BJ (cell line): ENCODE measurements around the gene SYT13. TPM values are rescaled to one million over a fixed set of nuclear protein-coding genes. Genes with fewer than 3 reads are reported as not detected.
A peak's percentile ranks its signal among the peaks of the same experiment; 100 is the strongest.

Experiments
- CTCF ChIA-PET: fragments of 350-600 bp; formaldehyde crosslinking; extraction: SDS; loops from one replicate; lab custom pipeline; 2021; ENCODE audit warnings: antibody characterized with exemption, inconsistent platforms; lab: Yijun Ruan, JAX
- POLR2A ChIA-PET: fragments of 300-600 bp; sonication (Branson Sonifier 250); formaldehyde crosslinking; extraction: SDS; loops from one replicate; lab custom pipeline; 2021; ENCODE audit warnings: antibody characterized with exemption; lab: Charles Lee
- DNase-seq: peaks from one replicate; pipeline ENCODE4 v3.0.0-alpha.2; 2011; ENCODE audit warnings: low read depth
- H3K27me3 ChIP-seq: 2 replicates; pipeline ENCODE4 v1.6.0; 2011; ENCODE audit warnings: low read length; ENCODE audit not compliant: control insufficient read depth, insufficient read depth
- H3K36me3 ChIP-seq: 2 replicates; pipeline ENCODE4 v1.5.1; 2011; ENCODE audit warnings: low read length; ENCODE audit not compliant: control insufficient read depth, insufficient read depth
- H3K4me3 ChIP-seq: 2 replicates; pipeline ENCODE4 v1.5.1; 2011; ENCODE audit warnings: low read depth, mild to moderate bottlenecking, control low read depth, low read length
- polyA plus RNA-seq: library from polyadenylated mRNA; depleted of rRNA; stranded (reverse); fragments of >200 nt; gene quantifications from 2 replicates; pipeline ENCODE4 v1.2.3, GENCODE V29; 2011
- TF ChIP-seq, protein P1 (sequence below): IDR thresholded peaks from 2 replicates; pipeline ENCODE4 v1.5.1; 2011; ENCODE audit warnings: low read depth, mild to moderate bottlenecking, control low read depth, inconsistent platforms, low read length, moderate library complexity; ENCODE audit not compliant: insufficient read depth

SYT13 gene
- polyA plus RNA-seq, 1 experiment: not detected

GRCh38 chr11:45213717-45214116 lies 72.4 kb downstream of the SYT13 start:
- no peaks in the 10 kb centered on the region for H3K27me3 ChIP-seq
- DNase-seq: no peak
- CTCF ChIA-PET: interaction anchor here (0.8 to 1.9 kb wide), 2 partner anchors 16 to 21 kb away, joined by 3 to 6 read pairs; no protein-coding TSS in a partner anchor
- H3K36me3 ChIP-seq: no peaks in the 10 kb centered on the region; the same call in 1 of the 2 replicates
- TF ChIP-seq, protein P1, sequence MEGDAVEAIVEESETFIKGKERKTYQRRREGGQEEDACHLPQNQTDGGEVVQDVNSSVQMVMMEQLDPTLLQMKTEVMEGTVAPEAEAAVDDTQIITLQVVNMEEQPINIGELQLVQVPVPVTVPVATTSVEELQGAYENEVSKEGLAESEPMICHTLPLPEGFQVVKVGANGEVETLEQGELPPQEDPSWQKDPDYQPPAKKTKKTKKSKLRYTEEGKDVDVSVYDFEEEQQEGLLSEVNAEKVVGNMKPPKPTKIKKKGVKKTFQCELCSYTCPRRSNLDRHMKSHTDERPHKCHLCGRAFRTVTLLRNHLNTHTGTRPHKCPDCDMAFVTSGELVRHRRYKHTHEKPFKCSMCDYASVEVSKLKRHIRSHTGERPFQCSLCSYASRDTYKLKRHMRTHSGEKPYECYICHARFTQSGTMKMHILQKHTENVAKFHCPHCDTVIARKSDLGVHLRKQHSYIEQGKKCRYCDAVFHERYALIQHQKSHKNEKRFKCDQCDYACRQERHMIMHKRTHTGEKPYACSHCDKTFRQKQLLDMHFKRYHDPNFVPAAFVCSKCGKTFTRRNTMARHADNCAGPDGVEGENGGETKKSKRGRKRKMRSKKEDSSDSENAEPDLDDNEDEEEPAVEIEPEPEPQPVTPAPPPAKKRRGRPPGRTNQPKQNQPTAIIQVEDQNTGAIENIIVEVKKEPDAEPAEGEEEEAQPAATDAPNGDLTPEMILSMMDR: no peak
- POLR2A ChIA-PET: no interaction called here
- H3K4me3 ChIP-seq: no peak overlapping the region

DNA sequence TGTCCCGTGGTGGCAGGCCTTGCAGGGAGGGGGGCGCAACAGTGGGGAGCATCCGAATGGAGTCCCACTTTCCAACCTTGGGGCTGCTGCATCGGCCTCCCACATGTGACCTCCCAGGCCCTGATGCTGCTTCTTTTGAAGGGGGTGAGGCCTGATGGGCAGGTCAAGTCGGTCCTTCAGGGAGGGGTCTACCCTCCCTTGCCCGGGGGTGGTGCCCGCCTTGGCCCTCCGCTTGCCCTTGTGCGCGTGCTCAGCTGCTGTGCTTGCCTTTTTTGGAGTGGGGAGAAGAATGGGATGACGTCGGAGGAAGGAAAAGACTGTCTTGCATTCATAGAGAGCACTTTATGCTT lies 72.8 kb downstream of the SYT13 start:
- POLR2A ChIA-PET: no interaction called here
- Histone ChIP-seq H3K27me3 (no peaks in the 10 kb centered on the region), H3K36me3 (no peaks in the 10 kb centered on the region; the same call in 1 of the 2 replicates), H3K4me3 (no peak overlapping the region)
- CTCF ChIA-PET: interaction anchor here (1.9 kb wide), 1 partner anchor 21 kb away, joined by 6 read pairs; no protein-coding TSS in a partner anchor
- DNase-seq: no peak
- TF ChIP-seq, protein P1: no peak

DNA sequence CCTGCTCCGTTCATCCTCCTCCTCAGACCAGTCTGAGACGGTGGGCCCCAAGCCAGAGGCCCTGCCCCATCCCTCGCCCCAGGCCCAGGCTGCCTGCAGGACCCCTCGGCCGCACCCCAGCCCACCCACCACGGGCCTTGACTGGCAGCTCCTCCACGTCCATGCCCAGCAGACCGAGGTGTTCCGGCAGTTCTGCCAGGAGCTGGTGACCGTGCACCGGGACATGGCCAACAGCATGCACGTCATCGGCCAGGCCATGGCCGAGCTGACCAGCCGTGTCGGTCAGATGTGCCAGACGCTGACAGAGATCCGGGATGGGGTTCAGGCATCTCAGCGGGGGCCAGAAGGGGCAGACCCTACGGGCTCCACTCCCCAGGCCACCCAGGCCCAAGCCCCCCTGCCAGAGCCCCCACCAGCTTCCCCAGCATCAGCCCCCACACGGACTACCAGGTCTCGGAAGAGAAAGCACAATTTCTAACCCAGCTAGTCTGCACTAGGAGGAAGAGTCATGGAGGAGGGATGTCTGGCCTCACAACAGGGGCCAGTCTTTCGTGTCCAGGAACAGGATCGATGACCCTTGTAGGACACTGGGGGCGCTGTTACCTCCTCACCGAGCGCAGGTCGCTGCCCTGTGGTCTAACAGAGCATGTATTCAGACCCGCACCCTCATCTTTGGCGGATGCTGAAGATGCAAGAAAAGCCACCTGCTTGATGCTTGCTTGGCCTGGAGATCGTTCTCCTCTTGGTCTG lies 73.4 kb downstream of the SYT13 start:
- ChIA-PET CTCF (interaction anchor here (1.9 kb wide), 1 partner anchor 22 kb away, joined by 6 read pairs; no protein-coding TSS in a partner anchor), POLR2A (no interaction called here)
- H3K27me3 ChIP-seq: no peaks in the 10 kb centered on the region

DNA sequence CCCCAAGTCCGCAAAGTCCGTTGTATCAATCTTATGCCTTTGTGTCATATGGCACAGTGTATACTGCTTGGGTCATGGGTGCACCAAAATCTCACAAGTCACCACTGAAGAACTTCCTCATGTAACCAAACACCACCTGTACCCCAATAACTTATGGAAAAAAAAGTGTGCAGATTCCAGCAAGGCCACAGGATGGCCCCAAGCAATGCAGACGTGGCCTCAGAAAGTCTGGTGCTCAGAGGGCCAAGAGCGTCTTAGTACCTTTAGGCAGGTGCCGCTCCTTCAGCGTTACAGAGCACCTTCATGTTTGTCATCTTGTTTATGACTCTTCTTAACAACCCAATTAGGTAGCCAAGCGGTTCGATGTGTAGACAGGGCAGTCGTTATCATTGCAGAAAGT lies 74.4 kb downstream of the SYT13 start:
- Histone ChIP-seq H3K27me3 (no peaks in the 10 kb centered on the region), H3K4me3 (no peak overlapping the region), H3K36me3 (no peaks in the 10 kb centered on the region; the same call in 1 of the 2 replicates)
- POLR2A ChIA-PET: no interaction called here
- CTCF ChIA-PET: no interaction called here
- DNase-seq: no peak
- TF ChIP-seq, protein P1: no peak

More for the DNA sequence above, 73.4 kb downstream of the SYT13 start:
- Histone ChIP-seq H3K4me3 (no peak overlapping the region), H3K36me3 (no peaks in the 10 kb centered on the region; the same call in 1 of the 2 replicates)
- no peak for DNase-seq
- TF ChIP-seq, protein P1: peak; percentile 6; the same call in 1 of the 2 replicates

DNA sequence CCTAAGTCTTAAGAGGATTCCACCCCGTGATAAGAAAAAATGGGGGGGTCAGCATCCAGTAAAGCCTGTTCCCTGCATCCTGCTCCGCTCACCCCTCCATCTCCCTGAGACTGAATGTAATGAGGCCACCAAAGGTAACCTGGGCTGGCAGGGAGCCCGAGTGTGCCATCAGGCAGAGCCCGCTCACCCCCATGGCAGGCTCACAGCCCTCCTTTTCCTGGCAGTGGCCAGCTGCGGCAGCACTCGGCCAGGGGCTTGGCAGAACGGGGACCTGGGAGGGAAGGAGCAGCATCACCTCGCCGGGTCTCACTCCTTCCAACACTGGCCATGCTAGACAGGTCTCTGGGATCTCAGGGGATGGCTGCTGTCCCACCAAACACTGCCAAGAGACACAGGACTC lies 75.3 kb downstream of the SYT13 start:
- no peaks in the 10 kb centered on the region for H3K27me3 ChIP-seq
- ChIA-PET POLR2A (no interaction called here), CTCF (interaction anchor here (1.3 kb wide), 1 partner anchor 100 kb away, joined by 3 read pairs; no protein-coding TSS in a partner anchor)
- DNase-seq: no peak
- H3K4me3 ChIP-seq: no peak overlapping the region
- peaks cover under 1% of the 10 kb centered on the region for H3K36me3 ChIP-seq
- TF ChIP-seq, protein P1: no peak
